Lower leg skin (tissue), 3 donors: ENCODE measurements around the gene FHOD3.

ENCODE experiments used
- POLR2A ChIP-seq, 2 donors: fragments of 450-650 bp; IDR thresholded peaks; one replicate each; pipeline ENCODE4 v1.6.1; 2016 to 2017; ENCODE audit warnings: antibody characterized with exemption in 2 of 2, mild to moderate bottlenecking in 1 of 2, moderate library complexity in 1 of 2
- TF ChIP-seq, protein P1 (sequence below), 3 donors: fragments of 450-650 bp; IDR thresholded peaks; one replicate each; pipeline ENCODE4 v1.5.1; 2016; ENCODE audit warnings: antibody characterized with exemption in 3 of 3, mild to moderate bottlenecking in 3 of 3, moderate library complexity in 2 of 3

DNA sequence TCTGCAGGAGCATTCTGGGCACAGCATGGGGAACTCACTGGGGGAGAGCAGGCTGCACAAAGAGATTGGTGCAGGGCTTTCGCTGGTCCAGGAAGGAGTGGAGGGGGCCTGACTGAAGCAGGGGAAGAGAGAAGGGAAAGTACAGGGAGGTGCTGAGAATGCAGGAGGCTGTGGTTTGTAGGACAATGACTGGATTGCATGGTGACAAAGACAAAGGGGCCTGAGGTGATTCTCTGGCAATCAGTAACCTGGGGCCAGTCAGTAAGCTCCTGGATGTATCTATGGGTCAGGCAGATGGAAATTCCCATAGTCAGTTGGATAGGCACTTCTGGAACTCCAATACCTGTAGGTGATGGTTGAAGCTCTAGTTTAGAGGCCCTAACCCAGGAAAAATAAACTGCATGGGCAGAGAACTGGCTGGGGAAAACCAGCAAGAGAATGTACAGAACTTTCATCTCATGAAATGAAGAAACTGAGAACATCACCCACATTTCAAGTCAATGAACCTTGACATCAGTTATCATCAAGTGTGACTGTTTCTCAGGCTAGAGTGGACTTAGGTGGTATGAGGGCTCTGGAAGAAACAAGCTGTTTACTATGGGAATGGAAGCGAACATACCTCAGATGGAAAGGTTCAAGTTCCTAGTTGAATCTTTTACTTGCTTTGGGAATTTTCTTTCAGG lies 338.0 kb downstream of the FHOD3 start:
- TF ChIP-seq, protein P1, sequence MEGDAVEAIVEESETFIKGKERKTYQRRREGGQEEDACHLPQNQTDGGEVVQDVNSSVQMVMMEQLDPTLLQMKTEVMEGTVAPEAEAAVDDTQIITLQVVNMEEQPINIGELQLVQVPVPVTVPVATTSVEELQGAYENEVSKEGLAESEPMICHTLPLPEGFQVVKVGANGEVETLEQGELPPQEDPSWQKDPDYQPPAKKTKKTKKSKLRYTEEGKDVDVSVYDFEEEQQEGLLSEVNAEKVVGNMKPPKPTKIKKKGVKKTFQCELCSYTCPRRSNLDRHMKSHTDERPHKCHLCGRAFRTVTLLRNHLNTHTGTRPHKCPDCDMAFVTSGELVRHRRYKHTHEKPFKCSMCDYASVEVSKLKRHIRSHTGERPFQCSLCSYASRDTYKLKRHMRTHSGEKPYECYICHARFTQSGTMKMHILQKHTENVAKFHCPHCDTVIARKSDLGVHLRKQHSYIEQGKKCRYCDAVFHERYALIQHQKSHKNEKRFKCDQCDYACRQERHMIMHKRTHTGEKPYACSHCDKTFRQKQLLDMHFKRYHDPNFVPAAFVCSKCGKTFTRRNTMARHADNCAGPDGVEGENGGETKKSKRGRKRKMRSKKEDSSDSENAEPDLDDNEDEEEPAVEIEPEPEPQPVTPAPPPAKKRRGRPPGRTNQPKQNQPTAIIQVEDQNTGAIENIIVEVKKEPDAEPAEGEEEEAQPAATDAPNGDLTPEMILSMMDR (IDR thresholded peaks at IDR 0.05), result no peak
- no peak for TF ChIP-seq POLR2A (IDR thresholded peaks at IDR 0.05)
